Activated T-cell treated with anti-CD3 and anti-CD28 coated beads for 1 hour (primary cell): ENCODE measurements around the gene CTNNB1.
A peak's percentile ranks its signal among the peaks of the same experiment; 100 is the strongest.

ENCODE experiments used
- DNase-seq: peaks from one replicate; pipeline ENCODE4 v3.0.0-alpha.2; 2020; ENCODE audit warnings: low read depth

CTNNB1 gene

DNA sequence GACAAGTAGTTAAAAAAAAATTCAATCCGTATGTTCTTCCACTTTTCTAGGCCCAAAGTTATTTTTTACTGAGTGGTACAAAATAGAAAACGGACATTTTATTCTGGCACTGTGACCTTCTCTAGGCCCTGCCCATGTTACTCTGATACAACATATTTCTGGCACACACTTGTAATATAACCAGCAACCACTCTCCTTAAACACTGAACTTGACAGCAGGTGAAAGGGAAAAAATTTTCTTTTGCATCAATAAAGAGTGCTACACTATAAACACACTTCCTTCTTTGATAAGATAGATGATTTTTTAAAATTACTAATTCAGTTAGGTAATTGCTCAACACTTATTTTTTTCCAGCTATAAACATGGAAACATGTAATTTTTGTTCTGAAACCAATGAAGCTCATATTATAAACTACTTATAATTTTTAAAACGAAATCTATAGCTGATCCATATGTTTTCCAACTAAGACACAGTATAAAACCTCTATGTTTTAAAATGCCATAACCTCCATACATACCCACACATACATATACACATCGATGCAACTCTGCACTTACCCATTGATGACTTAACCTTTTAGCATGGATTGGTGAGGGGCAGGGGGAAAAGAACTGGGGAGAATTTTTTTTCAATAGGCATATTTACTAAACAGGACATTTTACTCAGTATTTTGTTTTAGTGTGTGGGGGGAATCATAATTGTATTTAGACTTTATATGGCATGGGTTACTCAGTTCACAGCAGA, 5.3 kb upstream of the CTNNB1 start:
- DNase-seq = no peak

DNA sequence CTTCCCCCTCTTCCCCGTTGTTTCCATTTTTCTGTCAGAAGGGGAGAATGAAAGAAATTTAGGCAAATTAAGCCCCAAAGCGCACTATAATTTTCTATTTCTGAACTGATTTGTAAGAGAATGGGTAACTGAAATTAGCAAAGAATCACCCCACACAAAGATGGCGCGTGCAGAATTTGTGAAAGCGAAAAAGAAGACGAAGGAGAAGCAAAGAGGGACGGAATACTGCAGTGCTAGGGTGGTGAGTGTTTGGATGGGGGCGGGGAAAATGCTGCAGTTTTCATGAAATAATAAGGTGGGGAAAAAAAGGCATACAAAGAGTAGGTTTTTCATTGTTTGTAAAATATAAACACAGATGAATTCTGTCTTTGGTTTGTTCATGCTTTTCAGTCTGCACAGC, 4.6 kb upstream of the CTNNB1 start:
- no peak for DNase-seq

DNA sequence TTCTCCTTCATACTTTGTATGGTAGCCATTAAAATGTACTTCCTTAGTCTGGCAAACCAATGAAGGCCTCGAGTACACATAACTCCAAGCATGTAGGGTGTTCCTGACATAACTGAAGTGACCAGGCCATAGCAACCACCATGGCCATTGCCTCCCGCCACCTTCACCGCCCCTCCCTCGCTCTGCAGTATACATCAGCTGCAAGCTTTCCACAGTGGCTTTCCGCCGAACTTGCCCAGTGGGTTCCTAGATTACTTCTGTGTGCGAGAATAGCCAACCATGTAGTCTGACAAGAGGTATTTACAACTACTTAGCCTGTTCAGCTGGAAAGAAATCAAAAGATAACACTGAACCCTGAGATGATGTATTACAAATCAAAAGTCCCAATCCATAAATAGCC, 3.4 kb upstream of the CTNNB1 start:
- no peak for DNase-seq

DNA sequence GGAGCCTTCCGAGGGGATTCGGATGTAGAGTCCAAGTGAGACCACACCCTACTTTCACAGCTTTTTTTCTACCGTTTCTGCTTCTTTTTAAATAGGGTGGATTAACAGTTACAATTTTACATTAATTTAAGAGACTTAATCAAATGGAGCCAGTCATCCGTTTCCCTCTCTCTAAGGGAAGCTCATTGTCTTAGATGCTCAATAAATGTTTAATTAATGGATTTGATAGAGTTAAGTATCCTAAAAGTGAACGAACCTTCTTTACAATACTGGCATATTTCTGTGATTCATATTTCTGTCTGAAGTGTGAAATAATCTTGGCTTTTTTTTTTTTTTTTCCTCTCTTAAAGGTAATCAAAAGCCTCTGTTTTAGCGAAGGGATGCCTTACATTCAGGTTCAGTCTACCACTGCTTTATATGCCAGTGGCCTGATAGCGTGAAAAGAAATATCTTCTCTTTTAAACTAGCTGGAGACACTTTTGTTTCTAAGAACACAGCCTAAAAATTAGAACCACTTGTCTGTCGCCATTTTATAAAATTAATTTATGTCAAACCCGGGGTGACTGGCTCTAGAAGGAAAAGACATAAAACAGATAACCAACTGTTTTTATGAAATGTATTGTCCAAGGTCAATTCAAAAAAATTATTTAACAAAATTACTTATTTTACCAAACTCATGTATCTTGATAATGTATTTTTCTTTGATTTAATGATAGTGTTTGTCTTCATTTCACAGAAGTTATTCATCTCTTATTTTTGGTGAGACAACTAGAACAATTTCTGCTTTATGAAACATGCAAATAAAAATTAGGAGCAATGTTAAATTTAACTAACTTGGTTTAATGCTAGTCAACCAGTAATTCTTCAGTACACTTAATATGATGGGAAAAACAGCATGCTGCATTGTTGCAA, 2.5 kb upstream of the CTNNB1 start:
- DNase-seq = no peak

DNA sequence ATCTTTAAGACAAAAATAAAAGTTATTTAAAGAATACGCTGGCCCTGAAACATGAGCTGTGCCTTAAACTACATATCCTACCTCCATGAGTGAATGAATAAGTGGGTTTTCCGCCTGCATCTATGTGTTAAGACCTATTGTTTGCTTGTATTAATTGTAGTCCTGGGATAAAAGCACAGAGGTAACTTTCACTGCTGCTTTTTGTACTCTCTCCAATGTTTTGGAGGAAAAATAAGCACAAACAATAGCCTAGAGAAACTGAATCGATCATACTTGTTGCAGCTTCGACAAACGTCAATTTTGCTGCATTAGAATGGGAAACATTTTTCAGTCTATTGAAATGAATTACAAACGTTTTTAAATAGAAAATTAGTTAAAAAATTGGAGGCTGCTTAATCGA, 1.3 kb upstream of the CTNNB1 start:
- DNase-seq = no peak

DNA sequence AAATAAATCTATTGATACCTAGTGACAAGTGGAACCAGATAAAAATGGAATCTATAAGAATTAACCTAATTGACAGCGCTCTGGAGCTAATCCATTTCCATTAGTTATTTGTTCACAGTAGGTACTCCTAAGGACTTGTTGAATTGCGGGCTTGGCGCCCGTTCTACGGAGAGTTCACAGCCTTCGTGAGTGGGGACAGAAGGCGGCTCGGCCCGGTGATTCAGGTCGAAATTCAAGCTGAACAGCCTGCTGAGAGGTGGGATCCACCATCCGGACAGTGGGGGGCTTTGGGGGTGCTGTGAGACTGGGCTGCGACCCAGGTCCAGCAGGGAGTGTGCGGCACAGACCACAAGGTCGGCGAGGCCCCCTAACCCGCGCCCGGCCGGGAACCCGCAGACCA, 779 bp upstream of the CTNNB1 start:
- peak; percentile 3 for DNase-seq

DNA sequence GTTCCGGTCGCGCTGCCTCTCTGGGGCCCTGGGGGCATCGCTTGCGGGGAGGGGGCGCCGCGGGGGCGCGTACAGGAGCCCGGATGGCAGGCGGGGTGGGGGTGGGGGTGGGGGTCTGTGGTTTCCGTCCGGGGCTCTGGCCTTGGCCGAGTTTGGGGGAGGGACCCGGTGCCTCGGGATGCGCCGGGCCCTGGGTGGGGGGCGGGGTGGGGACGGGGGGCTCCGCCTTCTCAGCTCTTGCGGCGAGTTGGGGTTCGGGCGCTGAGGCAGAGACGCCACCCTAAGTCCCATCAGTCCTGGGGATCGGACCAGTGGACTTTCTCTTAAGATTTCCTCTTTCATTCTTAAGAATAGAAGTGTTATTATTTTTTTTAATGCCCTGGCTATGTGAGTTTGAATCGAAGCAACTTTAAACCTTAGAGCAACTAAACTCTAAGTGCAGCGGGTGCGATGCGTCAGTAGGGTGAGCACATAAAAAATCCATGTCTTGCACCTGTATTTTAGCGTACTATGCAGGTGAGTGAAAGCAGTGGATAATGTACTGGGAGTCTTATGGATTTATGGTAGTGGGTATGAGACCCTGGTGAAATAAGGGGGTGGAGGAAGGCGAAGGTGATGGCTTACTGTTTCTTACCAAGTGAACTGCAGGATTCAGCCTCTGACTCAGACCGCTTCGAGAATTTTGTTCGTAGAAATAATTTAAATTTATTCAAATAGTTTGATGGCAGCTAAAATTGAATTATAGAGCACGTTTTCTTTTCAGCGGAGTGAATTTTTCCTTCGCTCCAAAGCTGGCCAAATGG, 762 bp downstream of the CTNNB1 start:
- DNase-seq = peak; percentile 37

DNA sequence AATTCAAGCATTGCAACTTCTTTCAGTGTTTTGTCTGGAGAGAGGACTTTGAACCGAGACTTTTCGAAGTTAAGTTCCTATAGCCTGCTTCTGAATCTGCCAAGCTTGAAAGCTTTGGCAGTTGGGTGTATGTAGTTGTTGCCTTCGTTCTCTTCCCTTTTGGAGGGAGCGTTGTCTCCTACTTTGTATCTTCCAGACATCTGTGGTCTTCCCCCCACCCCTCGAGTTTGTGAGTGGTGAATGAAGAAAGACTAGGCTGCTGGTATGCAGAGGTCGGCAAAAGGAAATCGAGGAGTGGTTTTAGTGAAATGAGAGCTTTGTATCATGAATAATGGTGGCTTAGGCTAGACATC, 1.3 kb downstream of the CTNNB1 start:
- no peak for DNase-seq

DNA sequence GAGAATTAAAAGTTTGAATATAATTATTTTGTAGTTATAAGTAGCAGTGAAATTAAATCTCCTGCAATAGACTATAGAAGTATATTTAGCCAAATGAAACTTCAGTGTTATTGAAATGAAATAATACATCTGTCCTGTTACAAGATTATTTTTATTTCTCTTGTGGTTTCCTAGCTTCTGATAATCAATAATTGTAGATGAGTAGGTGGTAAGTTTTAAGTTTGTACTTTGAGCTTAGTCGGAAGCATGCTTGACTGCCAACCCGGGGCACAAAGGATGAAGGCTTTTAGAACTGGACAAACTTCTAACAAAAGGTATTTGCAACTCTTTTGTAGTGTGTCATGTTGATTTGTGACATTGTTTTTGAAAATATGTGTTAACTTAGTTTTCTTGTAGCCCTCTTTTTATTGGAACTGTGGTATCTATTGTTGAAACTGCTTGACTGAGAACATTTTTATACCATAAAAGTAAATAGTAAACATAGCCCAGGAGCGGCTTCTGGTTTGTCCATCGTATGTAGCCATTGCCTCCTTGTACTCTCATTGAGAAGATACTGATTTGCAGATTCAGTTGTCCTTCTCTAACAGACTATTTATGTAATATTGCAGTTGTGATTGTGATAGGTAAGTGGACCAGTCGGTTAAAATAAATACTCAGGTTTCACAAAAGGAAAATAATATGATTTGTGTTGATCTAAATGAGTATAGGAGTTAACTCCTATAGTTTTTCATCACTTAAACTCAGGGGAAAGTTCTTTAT, 2.9 kb downstream of the CTNNB1 start:
- no peak for DNase-seq

DNA sequence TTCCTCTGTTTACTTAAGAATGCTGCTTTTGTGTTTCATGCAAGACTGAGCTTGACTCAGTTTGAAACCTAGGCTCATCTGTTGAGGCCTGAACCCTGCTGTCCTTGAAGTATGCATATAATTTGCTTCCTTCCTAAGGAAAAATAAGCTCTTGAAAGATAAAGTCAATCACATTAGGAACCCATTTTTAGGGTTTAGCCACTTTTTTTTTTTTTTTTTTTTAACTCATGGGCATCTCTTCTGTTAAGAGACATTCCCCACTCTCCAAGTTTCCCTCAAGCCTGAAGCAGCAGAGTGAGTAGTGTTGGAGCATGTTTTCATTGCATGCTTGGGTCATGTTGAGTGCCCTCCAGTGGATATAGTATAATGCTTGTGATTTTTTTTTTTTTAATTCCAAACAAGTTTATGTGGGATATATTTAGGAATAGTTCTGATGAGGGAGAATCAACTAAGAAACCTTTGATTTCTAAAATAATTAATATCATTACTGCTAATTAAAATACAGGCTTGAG, 3.6 kb downstream of the CTNNB1 start:
- DNase-seq = no peak

DNA sequence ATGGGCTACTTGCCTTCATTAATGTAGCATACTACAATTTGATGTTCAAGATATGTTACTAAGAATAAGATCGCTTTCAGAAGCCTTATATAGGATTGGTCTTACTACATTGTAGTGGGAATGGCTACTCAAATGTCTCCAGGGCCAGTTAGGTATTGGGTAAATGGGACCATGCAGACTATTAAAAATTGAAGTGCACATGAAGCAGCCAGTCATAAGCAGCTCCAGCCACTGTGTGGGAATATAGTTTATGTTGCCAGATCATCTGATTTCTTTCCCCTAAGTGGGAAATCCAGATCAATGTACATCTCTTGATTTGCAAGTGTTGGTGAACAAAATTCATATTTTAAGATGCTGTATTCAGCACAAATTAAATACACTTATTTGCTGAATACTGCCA, 5.1 kb downstream of the CTNNB1 start:
- no peak for DNase-seq

DNA sequence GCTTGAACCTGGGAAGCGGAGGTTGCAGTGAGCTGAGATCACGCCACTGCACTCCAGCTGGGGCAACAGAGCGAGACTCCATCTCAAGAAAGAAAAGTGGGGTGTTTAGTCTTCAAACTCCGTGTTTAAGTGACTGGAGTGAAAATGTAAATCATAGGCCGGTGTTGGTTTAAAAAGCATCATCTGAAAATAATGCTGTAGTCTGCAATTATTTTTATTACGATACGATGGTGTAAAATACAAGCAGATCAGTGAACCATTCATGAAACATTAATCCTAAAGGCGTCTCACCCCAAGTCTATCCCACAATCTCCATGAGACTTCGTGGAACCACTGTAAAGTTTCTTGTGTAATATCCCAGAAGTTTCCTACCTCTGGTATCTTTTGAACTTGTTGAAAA, 6.3 kb downstream of the CTNNB1 start:
- DNase-seq = no peak

DNA sequence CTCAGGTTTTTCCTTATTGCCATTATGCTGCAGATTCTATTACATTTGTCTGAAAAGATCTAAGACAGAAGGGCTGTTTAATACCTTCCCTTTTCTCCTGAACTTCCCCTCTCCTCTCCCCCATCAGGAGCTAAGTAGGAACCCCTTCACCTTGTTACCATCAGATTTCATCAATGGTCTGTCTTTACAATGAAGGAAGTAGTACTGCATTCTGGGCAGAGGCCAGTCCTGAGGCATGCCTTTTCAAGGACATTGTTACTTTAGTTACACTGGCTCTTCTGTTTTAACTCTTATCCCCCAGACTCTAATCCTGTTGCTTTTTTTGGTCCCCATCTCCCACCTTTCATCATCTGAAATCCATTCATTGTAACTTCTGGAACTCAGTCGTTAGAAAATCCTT, 8.1 kb downstream of the CTNNB1 start:
- DNase-seq = no peak

DNA sequence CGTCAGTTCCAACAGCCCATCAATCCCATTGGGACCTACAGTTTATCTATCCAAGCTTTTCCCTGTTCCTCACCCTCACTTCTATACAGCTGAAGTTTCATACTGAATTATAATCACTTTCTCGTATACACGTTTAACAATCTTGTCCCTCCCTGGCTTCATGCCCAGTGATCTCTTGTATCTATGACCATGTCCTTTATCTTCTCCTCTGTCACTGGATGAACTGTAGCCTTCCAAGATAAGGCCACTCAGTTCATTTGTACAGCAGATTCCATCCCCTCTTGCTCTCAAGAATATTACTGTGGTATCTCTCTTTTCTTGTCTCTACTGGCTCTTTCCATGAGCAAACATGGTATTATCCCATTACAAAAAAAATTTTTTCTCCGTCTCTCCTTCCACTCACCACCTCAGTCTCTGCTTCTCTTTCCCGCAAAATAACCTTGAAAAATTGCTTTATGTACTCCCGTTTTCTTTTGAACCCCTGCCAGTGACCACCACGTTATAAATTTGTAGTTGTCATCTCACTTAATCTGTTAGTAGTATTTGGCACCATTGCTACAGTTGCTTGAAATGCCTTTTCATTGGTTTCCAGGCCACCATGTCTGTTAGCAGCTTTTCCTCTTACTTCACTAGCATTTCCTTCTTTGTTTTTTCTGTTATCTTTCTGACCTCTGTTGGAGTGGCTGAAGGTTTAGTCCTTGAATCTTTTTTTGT, 9.4 kb downstream of the CTNNB1 start:
- no peak for DNase-seq

DNA sequence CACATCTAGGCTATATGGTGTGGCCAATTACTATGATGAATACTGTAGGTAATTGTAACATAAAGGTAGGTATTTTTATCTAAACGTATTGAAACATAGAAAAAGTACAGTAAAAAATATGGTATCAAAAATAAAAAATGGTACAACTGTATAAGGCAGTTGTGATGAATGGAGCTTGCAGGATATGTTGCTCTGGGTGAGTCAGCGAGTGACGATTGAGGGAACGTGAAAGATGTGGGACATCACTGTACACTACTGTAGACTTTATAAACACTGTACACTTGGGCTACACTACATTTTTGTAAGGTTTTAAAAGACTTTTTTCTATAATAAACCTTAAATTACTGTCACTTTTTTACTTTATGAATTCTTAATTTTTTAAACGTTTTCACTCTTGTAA, 10.3 kb downstream of the CTNNB1 start:
- DNase-seq = no peak

DNA sequence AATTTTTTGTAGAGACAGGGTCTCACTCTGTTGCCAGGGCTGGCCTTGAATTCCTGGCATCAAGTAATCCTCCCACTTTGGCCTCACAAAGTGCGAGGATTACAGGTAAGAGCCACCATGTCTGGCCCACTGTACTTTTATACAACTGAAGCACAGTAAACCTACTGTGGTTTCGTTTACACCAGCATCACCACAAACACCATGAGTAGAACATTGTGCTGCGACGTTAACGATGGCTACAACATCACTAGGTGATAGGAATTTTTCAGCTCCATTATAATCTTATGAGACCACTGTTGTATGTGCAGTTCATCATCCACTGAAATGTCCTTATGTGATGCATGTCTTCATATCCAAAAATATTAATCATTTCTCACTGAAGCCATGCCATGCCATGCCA, 11.7 kb downstream of the CTNNB1 start:
- DNase-seq = no peak

DNA sequence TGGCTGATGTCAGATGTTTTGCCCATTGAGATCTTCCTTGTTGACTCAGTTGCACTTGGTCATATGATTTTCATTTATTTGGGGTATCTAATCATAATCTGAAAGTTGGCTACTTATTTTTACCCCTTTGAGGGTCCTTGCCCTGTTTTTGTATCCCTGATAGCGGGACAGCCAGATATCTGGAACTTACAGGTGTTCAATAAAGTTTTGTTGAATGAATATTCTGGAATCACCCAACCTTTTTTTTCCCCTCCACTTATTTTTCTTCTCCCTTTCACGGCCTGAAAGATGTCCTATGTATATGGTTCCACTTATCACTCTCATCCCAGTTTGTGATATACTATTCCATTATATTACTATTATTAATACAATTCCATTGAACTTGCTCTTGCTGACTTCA, 12.8 kb downstream of the CTNNB1 start:
- DNase-seq = no peak

DNA sequence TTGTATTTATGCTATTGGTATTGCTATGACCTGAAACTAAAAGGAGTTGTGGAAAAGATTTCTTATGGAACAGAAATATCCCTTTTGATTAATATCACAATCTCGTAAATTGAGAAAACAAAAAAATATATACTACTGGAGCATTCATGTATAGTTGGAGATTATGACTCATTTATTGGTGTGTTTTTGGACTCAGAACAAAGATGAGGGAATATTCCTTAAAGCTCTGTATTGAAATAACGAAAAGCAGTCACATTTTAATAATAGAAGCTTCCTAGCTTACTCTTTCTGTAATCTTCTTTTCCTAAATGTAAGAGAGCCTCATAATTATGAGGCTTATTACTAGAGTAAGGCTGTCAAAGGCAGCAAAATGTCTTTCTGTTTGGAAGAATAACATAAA, 14.3 kb downstream of the CTNNB1 start:
- no peak for DNase-seq

DNA sequence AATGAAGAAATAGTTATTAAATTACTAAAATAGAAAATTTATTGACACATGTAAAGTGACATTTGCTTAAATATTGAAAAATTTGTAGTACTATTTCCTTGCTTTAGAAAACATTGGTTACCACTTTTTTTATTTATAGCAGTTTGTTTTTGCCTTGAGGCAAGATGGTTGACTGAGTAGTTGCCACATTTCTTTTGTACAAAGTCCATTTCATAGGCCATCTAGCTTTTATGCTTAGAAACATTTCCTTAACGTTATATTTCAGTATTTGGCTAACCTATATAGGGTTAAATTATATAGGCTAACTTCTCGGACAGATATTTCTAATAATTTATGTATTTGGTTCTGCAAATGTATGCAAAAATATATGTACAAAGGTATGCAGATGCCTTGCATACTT, 17.1 kb downstream of the CTNNB1 start:
- DNase-seq = no peak

DNA sequence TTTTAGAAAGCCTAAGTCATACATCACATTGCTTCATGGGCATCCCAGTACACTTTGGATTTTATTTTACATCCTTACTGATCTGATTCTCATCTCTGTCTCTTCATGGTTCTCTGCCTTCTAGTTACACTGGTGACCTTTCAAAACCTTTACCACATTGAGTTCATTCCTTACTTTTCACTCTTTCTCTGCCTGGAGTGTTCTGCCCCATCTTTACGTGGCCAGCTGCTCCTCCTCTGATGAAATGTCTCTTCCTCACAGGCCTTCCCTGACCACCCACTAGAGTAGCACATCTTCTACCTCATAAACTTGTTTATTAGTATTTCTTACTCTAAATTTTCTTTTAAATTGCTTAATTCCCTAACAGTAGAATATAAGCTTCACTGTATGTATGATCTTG, 17.7 kb downstream of the CTNNB1 start:
- no peak for DNase-seq

DNA sequence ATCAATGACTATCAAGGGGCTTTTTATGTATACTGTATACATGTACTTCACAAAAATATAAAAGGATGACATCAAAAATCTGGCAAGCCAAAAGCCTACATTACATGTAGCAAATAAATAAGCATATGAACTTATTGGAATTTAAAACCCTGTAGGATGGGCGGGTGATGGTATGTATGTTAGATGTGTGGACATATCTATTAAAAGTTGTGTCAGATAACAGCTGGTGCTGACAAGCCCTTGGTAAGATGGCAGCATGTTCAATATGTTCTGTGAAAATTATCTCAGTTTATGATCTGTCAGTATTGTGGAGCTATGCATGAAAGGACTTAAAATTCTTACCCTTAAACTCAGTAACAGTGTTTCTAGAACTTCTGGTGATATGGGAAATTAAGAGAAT, 20.1 kb downstream of the CTNNB1 start:
- no peak for DNase-seq
